H9 (cell line): Measurements from ENCODE around the gene VPS16. TPM values are rescaled to one million over a fixed set of nuclear protein-coding genes. Genes with fewer than 3 reads are reported as not detected.

Experiments
- DNase-seq: peaks from one replicate; pipeline ENCODE4 v3.0.0-alpha.2; 2017
- H2AFZ ChIP-seq: one replicate; pipeline ENCODE4 v1.6.1; 2013; ENCODE audit warnings: mild to moderate bottlenecking, low read length, control low read depth, moderate library complexity
- H2AK5ac ChIP-seq: 2 replicates; pipeline ENCODE4 v1.6.1; 2013; ENCODE audit warnings: low read length, control low read depth, mixed read lengths; ENCODE audit not compliant: insufficient read length
- H2BK120ac ChIP-seq: one replicate; pipeline ENCODE4 v1.6.1; 2013; ENCODE audit warnings: low read depth, mild to moderate bottlenecking, low read length, control low read depth, inconsistent platforms; ENCODE audit not compliant: poor library complexity, severe bottlenecking
- H2BK12ac ChIP-seq: 2 replicates; pipeline ENCODE4 v1.6.1; 2013; ENCODE audit warnings: low read length, control low read depth, mixed read lengths, low read depth; ENCODE audit not compliant: insufficient read length
- H2BK15ac ChIP-seq: 2 replicates; pipeline ENCODE4 v1.6.1; 2013; ENCODE audit warnings: low read depth, low read length, control low read depth
- H2BK20ac ChIP-seq: one replicate; pipeline ENCODE4 v1.6.1; 2013; ENCODE audit warnings: low read depth, mild to moderate bottlenecking, low read length, control low read depth, inconsistent platforms; ENCODE audit not compliant: poor library complexity, severe bottlenecking
- H2BK5ac ChIP-seq: 2 replicates; pipeline ENCODE4 v1.6.1; 2013; ENCODE audit warnings: low read length, control low read depth, mixed read lengths; ENCODE audit not compliant: insufficient read length
- H3K14ac ChIP-seq: 2 replicates; pipeline ENCODE4 v1.6.1; 2013; ENCODE audit warnings: low read length, control low read depth; ENCODE audit not compliant: insufficient read depth
- H3K18ac ChIP-seq: 2 replicates; pipeline ENCODE4 v1.6.1; 2013; ENCODE audit warnings: low read depth, mild to moderate bottlenecking, mixed read lengths, low read length, control low read depth; ENCODE audit not compliant: insufficient read length
- H3K23ac ChIP-seq: 2 replicates; pipeline ENCODE4 v1.6.1; 2013; ENCODE audit warnings: low read length, control low read depth, mixed read lengths, low read depth; ENCODE audit not compliant: insufficient read length
- H3K23me2 ChIP-seq: 2 replicates; pipeline ENCODE4 v1.6.1; 2013; ENCODE audit warnings: low read depth, mild to moderate bottlenecking, mixed read lengths, low read length, control low read depth; ENCODE audit not compliant: insufficient read length, poor library complexity, severe bottlenecking
- H3K27ac ChIP-seq: 2 replicates; pipeline ENCODE4 v1.5.1; 2013; ENCODE audit warnings: low read length, control low read depth, mixed read lengths, low read depth; ENCODE audit not compliant: insufficient read length
- H3K27me3 ChIP-seq: 2 replicates; pipeline ENCODE4 v1.6.1; 2013; ENCODE audit warnings: low read length, control low read depth, inconsistent platforms; ENCODE audit not compliant: insufficient read depth
- H3K4ac ChIP-seq: 2 replicates; pipeline ENCODE4 v1.6.1; 2013; ENCODE audit warnings: low read depth, mild to moderate bottlenecking, control low read depth, inconsistent platforms, low read length, moderate library complexity
- H3K4me1 ChIP-seq: 2 replicates; pipeline ENCODE4 v1.6.1; 2013; ENCODE audit warnings: low read length, control low read depth, inconsistent platforms; ENCODE audit not compliant: insufficient read depth
- H3K4me2 ChIP-seq: 2 replicates; pipeline ENCODE4 v1.6.1; 2013; ENCODE audit warnings: low read length, control low read depth, mixed read lengths; ENCODE audit not compliant: insufficient read length, insufficient read depth
- H3K56ac ChIP-seq: 2 replicates; pipeline ENCODE4 v1.6.1; 2013; ENCODE audit warnings: low read depth, mild to moderate bottlenecking, mixed read lengths, low read length, control low read depth; ENCODE audit not compliant: insufficient read length
- H3K79me1 ChIP-seq: 2 replicates; pipeline ENCODE4 v1.6.1; 2013; ENCODE audit warnings: low read depth, mild to moderate bottlenecking, moderate library complexity, low read length, control low read depth, inconsistent platforms; ENCODE audit not compliant: insufficient read depth, poor library complexity, severe bottlenecking
- H3K79me2 ChIP-seq: 2 replicates; pipeline ENCODE4 v1.6.1; 2013; ENCODE audit warnings: low read length, control low read depth, inconsistent platforms; ENCODE audit not compliant: insufficient read depth
- H3K9ac ChIP-seq: 2 replicates; pipeline ENCODE4 v1.6.1; 2013; ENCODE audit warnings: low read length, control low read depth, mixed read lengths; ENCODE audit not compliant: insufficient read length; ENCODE audit errors: extremely low read depth
- H3K9me3 ChIP-seq: one replicate; pipeline ENCODE4 v1.6.1; 2013; ENCODE audit warnings: low read depth, low read length, inconsistent platforms; ENCODE audit not compliant: control insufficient read depth
- H3T11ph ChIP-seq: one replicate; pipeline ENCODE4 v1.6.1; 2013; ENCODE audit warnings: mild to moderate bottlenecking, low read length, control low read depth, inconsistent platforms
- H4K20me1 ChIP-seq: one replicate; pipeline ENCODE4 v1.6.1; 2013; ENCODE audit not compliant: control insufficient read depth, insufficient read length, insufficient read depth
- H4K5ac ChIP-seq: 2 replicates; pipeline ENCODE4 v1.6.1; 2013; ENCODE audit warnings: low read depth, mild to moderate bottlenecking, mixed read lengths, low read length, control low read depth; ENCODE audit not compliant: insufficient read length
- H4K8ac ChIP-seq: replicated peaks from 2 replicates; pipeline ENCODE4 v1.6.1; 2013; ENCODE audit warnings: low read length, control low read depth, mixed read lengths, low read depth; ENCODE audit not compliant: insufficient read length
- H4K91ac ChIP-seq: 2 replicates; pipeline ENCODE4 v1.6.1; 2013; ENCODE audit warnings: low read depth, mild to moderate bottlenecking, moderate library complexity, mixed read lengths, low read length, control low read depth; ENCODE audit not compliant: insufficient read length
- H3K27ac Mint-ChIP-seq, 3 experiments: 2 replicates in 2 of 3; 3 replicates in 1 of 3; pipeline ENCODE4 v1.8.0; 2020 to 2021; ENCODE audit warnings: mixed read lengths in 3 of 3, mild to moderate bottlenecking in 1 of 3, moderate library complexity in 1 of 3
- H3K27me3 Mint-ChIP-seq: 2 replicates; pipeline ENCODE4 v1.8.0; 2021; ENCODE audit warnings: low read depth, mild to moderate bottlenecking, moderate library complexity, mixed read lengths
- H3K36me3 Mint-ChIP-seq, 3 experiments: 2 replicates in 2 of 3; 3 replicates in 1 of 3; pipeline ENCODE4 v1.8.0; 2020 to 2021; ENCODE audit warnings: low read depth in 3 of 3, mixed read lengths in 3 of 3; ENCODE audit not compliant: insufficient read depth in 1 of 3
- H3K4me1 Mint-ChIP-seq, 2 experiments: 2 replicates each; pipeline ENCODE4 v1.8.0; 2020; ENCODE audit warnings: mixed read lengths in 2 of 2
- H3K4me3 Mint-ChIP-seq, 2 experiments: 2 replicates in 1 of 2; 3 replicates in 1 of 2; pipeline ENCODE4 v1.8.0; 2020 to 2021; ENCODE audit warnings: mild to moderate bottlenecking in 2 of 2, mixed read lengths in 2 of 2, moderate library complexity in 1 of 2
- H3K9me3 Mint-ChIP-seq, 2 experiments: 2 replicates in 1 of 2; 3 replicates in 1 of 2; pipeline ENCODE4 v1.8.0; 2020; ENCODE audit warnings: mild to moderate bottlenecking in 2 of 2, mixed read lengths in 2 of 2, moderate library complexity in 1 of 2
- WGBS: extraction: QIAGEN DNeasy Blood & Tissue Kit; methylation state at CpG from one replicate; pipeline ENCODE4 v1.1.7; 2013; ENCODE audit warnings: missing lambda C conversion rate, low lambda C conversion rate, mixed read lengths; ENCODE audit not compliant: insufficient read length; ENCODE audit errors: extremely low coverage; 5-methylcytosine and 5-hydroxymethylcytosine counted together
- total RNA-seq: library from RNA; stranded (reverse); gene quantifications from 2 replicates; pipeline ENCODE4 v1.2.1, GENCODE V29; 2021
- TF ChIP-seq, protein P1 (sequence below): fragments of 200-600 bp; sonication (generic); conservative IDR thresholded peaks from 3 replicates; pipeline ENCODE4 v1.8.0; 2021; ENCODE audit warnings: antibody characterized with exemption, mild to moderate bottlenecking

VPS16 gene
- total RNA-seq, 1 experiment from 2014 or later: 32.1 TPM

DNA sequence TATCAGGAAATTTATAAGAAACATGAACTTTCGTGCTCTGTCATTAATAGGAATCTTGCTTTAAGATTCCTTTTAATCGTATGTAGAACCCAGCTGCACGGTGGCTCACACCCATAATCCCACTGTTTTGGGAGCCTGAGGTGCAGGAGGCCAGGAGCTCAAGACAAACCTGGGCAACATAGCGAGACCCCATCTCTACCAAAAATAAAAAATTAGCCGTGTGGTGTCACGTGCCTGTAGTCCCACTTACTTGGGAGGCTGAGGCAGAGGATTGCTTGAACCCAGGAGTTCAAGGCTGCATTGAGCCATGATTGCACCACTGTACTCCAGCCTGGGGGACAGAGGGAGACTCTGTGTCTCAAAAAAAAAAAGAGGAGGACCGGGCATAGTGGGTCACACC lies 40.1 kb downstream of the VPS16 start:
- Histone ChIP-seq H2BK5ac (no peak overlapping the region), H3K23ac (no peak overlapping the region), H2AK5ac (no peak overlapping the region), H2BK12ac (no peak overlapping the region), H3K9me3 (no peaks in the 10 kb centered on the region), H3K27ac (no peak overlapping the region), H3K4ac (no peak overlapping the region), H3K4me1 (no peaks in the 10 kb centered on the region), H3T11ph (no peak overlapping the region), H2BK20ac (no peak overlapping the region), H3K23me2 (no peaks in the 10 kb centered on the region), H2BK120ac (no peak overlapping the region), H3K14ac (no peak overlapping the region), H2BK15ac (no peak overlapping the region), H3K79me1 (peaks cover 8% of the 10 kb centered on the region), H4K20me1 (no peaks in the 10 kb centered on the region), H3K18ac (no peak overlapping the region), H4K91ac (no peak overlapping the region), H3K56ac (no peak overlapping the region), H3K4me2 (no peak overlapping the region), H4K8ac (no peak overlapping the region), H3K9ac (no peak overlapping the region), H3K27me3 (no peaks in the 10 kb centered on the region), H4K5ac (no peak overlapping the region), H2AFZ (no peak overlapping the region), H3K79me2 (no peaks in the 10 kb centered on the region; the same call in 1 of the 2 replicates)
- DNase-seq: no peak
- Mint-ChIP-seq H3K9me3 (no peaks in the 10 kb centered on the region), H3K4me1 (peaks cover 11 to 16% of the 10 kb centered on the region in 2 experiments), H3K27me3 (no peaks in the 10 kb centered on the region), H3K27ac (no peak overlapping the region), H3K4me3 (no peak overlapping the region), H3K36me3 (peaks cover 2 to 12% (median 5%) of the 10 kb centered on the region in 3 experiments; a peak in 6 of 7 replicates)
- no CpG with 5 or more reads among the region's 7 CpGs for WGBS
- TF ChIP-seq, protein P1, sequence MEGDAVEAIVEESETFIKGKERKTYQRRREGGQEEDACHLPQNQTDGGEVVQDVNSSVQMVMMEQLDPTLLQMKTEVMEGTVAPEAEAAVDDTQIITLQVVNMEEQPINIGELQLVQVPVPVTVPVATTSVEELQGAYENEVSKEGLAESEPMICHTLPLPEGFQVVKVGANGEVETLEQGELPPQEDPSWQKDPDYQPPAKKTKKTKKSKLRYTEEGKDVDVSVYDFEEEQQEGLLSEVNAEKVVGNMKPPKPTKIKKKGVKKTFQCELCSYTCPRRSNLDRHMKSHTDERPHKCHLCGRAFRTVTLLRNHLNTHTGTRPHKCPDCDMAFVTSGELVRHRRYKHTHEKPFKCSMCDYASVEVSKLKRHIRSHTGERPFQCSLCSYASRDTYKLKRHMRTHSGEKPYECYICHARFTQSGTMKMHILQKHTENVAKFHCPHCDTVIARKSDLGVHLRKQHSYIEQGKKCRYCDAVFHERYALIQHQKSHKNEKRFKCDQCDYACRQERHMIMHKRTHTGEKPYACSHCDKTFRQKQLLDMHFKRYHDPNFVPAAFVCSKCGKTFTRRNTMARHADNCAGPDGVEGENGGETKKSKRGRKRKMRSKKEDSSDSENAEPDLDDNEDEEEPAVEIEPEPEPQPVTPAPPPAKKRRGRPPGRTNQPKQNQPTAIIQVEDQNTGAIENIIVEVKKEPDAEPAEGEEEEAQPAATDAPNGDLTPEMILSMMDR: no peak
